ENCODE results near the gene HOXD9. TPM values are rescaled to one million over a fixed set of nuclear protein-coding genes. Genes with fewer than 3 reads are reported as not detected.

The HOXD9 gene
- total RNA-seq, 1 donor from 2014 or later = 6.1 TPM

DNA sequence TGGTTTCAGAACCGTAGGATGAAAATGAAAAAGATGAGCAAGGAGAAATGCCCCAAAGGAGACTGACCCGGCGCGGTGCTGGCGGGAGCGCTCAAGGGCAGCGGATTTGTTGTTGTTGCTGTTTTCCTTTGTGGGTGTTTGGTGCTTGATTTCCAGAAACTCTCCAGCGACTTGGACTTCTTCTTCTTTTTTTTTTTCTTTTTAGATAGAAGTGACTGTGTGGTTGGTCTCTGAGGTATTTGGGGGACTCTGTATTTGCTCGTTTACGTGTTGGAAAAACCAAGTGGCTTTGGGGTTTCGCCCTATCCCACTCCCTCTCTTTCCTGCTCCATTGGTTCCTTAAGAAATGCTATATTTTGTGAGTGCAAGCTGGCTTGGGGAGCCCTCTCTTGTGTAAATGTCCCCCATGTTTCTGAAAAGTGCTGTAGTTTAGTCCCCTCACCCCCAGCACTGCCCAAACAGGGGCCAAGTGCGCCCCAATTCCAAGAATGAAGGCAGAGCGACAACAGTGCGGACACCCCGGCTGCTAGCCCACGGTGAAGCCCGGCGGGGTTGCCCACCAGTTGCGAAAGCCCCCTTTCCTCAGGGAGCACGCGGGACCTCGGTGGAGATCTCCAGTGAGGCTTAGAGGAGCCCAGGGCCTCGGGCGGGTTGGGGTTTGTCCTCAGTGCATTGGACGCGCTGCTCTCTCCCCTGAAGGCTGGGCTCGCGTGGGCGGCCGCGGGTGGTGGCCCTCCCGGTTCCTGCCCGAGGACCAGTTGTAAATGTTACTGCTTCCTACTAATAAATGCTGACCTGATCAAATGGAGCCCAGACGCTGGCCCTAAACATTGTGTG lies 1.8 kb downstream of the HOXD9 start:
- peak; percentile 78 for DNase-seq (ENCODE audit: low spot score)

DNA sequence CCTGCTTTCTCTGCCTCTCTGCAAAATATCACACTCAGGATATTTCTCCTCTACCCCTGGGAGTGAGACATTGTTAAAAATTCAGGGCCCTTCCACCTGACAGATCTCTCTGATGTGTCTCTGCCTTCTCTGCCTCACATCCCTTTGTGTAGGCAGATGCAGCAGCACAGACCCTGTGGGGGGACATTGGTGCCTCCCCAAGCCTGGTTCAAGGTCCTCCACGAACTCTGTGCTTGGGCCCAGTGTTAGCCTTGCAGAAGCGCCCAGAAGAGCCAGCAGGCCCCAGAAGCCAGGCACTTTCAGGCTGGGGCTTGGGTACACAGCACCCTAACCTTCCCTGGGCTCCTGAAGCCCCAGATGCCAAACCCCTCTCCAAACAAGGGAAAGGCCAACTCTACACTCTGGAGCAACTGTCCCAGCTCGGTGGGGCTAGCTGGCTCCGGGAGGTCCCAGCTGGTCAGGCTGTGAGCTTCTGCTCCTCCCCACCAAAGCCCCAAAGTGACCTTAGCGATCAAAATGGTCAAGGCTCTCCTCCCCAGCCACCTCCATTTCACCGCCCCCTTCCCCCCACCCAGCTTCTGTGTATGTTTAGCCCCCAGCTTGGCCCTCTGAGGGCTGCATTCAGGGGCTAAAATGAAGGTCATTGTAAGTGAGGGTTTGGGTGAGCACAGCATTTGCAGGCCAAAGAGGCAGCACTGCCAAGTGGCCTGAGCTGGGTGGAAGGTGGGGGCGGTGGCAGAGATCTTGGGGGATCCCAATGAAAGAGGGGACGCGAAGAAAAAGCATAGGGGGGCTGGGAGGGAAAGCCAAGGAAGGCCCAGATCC lies 2.6 kb downstream of the HOXD9 start:
- DNase-seq (ENCODE audit: low spot score) = peak; percentile 65

DNA sequence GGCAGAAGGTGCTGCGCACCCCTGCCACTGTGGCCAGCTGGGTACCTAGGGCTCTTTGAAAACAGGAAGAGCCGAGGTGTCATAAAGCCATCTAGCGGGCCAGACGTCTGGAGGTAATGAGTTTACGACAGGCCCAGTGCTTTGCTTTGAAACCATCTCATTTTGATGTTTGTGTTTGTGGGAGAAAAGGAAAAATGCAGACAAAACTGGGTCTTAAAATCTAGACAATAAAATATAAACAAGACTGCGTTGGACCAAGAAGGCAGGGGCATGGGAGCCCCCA lies 3.2 kb downstream of the HOXD9 start:
- no peak for DNase-seq (ENCODE audit: low spot score)

DNA sequence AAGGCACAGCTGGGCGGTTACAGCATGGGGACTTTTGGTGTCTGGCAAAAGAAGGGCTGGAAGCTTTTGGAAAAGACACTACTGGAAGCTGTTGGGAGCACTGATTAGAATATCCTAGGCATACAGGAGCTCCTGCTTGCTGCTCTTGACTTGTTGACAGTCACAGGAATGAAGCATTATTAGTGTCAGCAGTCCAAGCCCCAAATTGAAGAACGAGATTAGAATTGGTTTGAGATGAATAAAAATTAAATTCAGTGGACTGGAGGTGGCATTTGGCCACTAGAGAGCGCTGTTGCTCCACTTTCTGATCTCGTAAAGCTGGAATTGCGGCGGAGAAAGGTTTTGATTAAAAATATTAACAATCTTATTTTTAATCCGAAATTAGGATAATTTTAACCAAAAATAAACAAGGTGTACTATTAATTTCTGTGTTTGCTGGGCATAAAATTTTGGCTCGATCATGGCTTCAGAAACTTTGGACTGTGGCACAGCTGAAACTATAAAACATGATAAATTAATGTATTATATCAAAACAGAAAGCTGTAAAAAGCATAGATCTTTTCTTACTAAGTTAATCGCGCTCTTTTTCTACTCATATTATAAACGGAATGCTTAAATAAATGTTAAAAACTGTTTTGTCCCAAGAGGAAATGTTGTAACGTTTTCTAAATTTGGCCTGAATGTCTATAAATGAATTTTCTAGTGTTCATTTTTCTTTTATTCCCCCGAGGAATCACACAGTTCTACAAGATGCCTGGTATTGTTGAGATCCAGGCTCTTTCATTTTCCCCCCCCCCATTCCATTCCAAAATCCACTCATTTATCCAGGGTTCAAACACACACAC lies 4.6 kb downstream of the HOXD9 start:
- DNase-seq (ENCODE audit: low spot score) = no peak

DNA sequence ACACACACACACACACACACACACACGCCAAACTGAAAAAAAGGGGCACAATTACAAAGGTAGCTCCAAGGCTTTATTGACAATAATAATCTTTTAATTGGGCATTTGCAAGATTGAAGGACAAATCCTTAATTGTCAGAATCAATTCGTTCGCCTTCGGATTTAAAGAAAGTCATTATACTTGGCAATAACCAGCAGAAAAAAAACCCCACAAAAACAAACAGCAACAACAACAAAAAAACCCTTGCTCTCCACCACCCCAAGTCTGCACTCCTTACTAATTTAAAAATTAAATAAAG lies 5.2 kb downstream of the HOXD9 start:
- no peak for DNase-seq (ENCODE audit: low spot score)

DNA sequence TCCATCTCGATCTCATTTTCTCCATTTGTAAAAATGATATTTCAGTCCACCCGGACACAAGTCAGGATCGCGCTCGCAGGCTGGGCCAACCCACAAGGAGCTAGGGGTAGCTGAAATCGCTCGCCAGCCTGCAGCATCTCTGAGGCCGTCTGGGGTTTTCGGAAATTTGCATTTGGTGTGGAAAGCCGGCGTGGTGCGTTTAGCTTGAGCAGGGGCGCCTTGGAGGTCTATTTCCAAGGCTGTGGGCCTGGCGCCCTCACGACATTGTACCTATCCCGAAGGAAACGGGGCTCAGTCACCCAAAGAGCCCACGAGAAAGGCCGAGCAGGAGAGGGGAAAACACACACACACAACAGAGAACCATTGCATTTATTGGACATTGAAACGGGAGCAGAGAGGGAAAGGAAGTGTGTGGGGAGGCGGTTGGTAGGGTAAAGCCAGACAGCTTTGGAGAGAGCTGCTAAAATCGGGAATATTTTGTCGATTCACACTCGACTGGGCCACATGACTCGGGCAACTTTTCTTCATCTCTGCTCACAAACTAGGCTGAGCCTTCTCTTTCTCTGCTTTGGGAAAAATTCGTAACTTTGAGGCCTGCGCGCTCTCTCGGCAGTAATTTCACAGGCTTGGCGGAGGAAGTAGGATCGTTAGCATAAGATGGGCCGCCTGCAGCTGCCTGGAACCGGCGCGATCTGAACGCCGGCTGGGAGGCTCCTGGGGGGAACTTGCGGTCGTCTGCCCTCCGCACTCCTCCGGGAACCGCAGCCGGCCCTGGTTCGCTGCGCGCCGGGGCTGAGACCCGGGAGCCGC lies 5.9 kb downstream of the HOXD9 start:
- DNase-seq (ENCODE audit: low spot score) = peak; percentile 88

DNA sequence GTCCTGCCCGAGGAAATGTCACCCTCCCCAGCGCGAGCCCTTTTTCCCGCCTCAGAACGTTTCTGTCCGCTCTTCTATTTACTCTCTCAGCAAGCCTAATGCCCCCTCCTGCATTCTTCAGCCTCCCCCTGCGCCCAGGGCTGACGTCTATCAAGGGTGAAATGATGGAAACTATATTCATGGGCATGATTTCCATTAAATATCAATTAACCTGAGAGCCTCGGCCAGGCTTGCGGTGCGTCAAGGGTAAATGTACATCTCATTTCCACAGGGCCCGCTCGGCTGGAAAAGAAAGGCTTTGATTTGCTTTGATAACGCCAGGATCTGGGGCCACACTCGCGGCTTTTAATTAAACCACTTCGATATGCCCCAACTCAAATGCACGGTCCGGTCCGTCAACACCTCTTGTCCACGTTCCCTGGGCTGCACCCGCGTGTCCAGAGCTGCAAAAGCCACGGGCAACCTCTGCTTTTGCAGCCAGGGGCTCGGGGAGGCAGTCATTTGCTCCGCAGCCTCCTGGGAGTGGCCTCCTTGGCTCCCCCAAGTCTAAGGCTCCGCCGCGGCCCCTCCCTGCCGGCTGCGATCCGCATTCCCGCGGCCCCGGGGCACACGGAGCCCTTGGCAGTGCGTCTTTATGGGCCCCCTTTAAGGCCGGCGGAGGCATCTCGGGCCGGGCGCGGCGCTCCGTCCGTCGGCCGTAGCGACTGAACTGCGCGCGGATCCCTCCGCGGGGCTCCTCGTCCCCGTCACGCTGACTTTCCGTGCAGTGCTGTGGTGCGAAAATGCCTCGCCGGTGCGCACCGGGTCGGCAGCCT lies 6.7 kb downstream of the HOXD9 start, which contains the start of gene HOXD8:
TSS of gene HOXD8 (plus strand) at position 724 of the 815 bp plus-strand sequence. CDS start 662 bp downstream, outside the sequence.
- peak; percentile 91 for DNase-seq (ENCODE audit: low spot score)

DNA sequence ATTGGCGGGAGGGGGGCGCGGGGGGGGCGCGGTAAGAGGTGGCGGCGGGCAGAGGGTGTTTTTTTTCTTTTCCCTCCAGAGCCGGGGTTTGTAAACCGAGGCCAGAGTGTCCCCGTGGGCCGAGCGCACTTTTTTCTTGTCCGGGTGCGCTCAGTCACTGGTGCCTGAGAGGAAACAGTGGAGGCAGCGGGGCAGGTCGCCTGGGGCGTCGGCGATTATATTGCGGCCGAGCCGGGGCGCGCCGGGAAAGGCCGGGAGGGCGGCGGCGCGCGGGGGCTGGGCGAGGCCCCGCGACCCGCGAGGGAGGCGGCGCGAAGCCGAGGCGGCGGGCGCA lies 7.3 kb downstream of the HOXD9 start:
- DNase-seq (ENCODE audit: low spot score) = peak; percentile 89

DNA sequence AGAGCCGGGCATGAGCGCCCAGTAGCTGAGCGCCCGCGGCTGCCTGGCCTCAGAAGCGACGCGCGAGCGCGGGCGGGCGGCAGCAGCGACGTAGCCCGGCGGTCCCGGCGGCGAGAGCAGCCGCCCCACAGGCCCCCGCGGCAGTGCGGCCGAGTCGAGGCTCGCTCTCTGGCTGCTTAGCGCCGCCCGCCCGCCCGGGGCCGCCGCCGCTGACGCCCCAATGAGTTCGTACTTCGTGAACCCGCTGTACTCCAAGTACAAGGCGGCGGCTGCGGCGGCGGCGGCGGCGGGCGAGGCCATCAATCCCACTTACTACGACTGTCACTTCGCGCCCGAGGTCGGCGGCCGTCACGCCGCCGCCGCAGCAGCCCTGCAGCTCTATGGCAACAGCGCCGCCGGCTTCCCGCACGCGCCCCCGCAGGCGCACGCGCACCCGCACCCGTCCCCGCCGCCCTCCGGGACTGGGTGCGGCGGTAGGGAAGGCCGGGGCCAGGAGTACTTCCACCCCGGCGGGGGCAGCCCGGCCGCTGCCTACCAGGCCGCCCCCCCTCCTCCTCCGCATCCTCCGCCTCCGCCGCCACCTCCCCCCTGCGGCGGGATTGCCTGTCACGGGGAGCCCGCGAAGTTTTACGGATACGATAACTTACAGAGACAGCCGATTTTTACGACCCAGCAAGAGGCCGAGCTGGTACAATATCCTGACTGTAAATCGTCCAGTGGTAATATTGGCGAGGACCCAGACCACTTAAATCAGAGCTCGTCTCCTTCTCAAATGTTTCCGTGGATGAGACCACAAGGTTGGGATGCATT lies 7.8 kb downstream of the HOXD9 start:
- DNase-seq (ENCODE audit: low spot score) = peak; percentile 90

DNA sequence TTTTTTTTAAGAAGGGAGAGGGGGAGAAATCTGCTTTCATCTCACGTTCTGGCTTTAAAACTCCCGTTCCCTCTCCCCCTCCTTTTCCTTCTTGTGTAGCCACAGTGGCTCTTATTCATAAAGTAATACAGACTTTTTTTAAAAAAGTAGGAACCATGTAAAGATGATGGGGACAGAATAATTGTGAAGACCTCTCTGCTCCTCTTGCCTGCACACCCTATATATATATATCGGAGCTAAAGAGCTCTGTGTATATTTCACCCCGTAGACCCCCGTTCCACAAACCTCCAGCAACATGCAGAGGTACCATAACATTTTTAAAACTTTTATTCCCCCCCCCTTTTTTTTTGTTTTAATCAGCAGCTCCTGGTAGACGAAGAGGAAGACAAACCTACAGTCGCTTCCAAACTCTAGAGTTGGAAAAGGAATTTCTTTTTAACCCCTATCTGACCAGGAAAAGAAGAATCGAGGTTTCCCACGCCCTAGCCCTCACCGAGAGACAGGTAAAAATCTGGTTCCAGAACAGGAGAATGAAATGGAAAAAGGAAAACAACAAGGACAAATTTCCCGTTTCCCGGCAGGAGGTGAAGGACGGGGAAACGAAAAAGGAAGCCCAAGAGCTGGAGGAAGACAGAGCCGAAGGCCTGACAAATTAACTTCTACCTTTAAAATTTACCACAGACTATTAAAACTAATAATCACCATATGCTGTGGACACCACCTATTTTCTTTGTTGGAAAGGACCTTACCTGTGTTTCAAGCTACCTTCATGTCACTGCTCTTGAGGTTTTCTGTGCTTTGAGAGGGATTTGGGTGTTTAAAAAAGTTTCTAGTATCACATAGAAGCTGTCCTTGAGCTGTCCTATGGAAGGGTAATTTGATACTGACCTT lies 8.7 kb downstream of the HOXD9 start:
- DNase-seq (ENCODE audit: low spot score) = no peak

DNA sequence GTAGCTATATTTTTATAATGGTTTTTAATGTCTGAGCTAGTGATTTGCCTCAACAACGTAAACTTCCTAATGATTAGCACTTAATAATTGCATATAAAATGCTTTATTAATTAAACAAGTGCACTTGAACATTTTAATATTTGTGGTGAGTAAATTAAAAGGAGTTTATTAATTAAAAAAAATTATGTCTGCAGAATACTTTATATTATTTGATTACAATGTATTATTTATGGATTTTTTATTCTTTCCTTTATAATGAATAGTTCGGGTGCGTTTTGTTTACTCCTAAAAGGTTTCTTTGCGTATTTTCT lies 9.3 kb downstream of the HOXD9 start:
- no peak for DNase-seq (ENCODE audit: low spot score)

DNA sequence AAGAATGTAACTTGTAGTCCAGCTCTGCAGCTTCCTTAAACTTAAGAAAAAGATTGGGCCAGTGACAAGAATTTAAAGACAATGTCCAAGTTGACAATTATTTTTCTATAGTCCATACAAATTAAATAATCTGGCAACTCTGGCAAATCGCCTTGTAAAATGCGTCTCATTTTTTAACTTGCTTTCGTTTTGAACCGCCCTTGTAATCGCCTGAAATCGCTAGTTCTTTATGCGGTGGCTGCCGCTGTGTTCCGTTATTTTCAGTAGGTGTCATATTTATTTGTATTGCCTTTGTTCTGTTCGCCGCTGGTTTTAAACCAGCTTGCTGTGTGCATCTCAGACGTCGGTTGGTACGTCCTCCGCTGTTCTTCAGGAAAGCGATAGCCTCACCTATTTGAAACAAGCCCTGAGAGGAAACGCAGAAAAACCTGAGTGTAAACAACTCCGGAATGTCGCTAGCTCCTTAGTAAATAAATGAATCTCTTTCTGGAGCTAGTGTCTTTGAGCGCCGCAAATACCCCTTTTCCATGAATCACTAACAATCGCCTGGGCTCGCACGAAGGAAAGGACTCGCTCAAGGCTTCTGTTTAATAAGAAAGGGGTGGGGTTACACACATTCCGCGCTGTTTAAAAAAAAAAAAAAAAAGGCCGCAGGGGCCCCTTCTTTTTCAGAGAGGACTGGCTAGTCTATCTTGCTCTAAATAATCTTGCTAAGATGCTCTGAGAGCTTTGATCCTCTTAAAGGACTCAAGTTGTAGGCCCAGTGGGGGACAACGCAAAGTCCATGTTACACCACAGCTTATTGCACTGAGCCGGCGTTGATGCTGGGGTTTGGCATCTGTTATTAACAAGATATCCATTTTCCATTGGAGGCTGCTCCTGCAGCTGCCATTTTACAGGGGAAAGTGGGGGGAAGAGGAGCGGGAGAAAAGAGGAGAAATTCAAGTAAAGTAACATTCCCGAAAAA lies 10.0 kb downstream of the HOXD9 start:
- DNase-seq (ENCODE audit: low spot score) = peak; percentile 73

DNA sequence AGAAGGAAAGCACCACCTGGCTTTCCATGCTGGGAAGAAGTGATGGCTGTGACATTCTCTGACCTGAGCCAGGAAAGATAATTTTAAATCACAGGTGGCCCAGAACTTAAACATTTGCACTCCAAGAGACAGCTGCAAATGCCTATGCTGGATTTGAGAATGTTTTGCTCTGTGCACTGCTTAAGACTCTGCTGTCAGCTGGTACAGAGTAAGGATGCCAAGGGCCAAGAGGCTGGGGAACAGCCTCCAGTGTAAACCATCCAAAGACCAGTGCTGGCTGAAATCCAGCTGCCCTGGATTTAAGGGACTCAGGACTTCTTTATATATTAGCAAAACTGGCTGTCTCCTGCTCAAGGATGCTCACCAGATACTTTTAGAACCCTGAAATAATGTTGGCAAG lies 10.9 kb downstream of the HOXD9 start:
- no peak for DNase-seq (ENCODE audit: low spot score)

DNA sequence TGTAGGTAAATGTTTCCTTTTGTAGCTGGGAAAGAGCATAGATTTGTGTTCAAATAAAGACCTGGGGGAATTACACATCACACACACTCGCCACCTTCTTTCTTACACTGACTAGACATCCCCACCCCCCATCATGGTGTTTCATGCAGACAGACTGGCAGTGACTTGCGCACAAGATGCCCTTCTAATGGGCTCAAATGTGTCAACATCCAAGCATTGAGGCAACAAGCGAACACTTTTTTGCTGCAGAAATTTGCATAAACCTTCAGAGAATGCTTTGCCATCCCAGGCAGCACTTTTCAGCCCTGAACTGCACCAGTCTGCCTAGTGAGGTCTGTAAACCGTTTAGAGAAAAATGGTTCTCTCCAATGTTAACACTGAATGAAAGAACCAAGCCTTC lies 11.5 kb downstream of the HOXD9 start:
- DNase-seq (ENCODE audit: low spot score) = no peak

DNA sequence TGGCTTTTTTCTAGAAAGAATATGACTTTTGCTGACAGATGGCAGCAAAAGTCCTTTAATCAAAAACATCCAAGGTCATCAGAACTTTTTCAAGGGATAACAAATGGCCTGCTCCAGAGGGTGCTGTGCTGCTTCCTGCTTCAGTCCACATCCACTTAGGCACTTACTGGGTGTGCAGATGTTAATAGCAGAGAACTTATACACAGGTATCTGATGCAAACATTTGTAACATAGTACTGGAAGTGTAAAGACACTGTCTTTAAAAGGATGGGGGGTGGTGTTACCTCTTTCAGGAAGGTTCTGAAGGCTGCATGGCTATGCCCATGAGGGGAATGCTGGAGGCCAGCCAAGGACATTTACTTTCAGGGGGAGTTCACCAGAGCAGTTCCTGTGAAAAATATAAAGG lies 12.5 kb downstream of the HOXD9 start:
- no peak for DNase-seq (ENCODE audit: low spot score)

DNA sequence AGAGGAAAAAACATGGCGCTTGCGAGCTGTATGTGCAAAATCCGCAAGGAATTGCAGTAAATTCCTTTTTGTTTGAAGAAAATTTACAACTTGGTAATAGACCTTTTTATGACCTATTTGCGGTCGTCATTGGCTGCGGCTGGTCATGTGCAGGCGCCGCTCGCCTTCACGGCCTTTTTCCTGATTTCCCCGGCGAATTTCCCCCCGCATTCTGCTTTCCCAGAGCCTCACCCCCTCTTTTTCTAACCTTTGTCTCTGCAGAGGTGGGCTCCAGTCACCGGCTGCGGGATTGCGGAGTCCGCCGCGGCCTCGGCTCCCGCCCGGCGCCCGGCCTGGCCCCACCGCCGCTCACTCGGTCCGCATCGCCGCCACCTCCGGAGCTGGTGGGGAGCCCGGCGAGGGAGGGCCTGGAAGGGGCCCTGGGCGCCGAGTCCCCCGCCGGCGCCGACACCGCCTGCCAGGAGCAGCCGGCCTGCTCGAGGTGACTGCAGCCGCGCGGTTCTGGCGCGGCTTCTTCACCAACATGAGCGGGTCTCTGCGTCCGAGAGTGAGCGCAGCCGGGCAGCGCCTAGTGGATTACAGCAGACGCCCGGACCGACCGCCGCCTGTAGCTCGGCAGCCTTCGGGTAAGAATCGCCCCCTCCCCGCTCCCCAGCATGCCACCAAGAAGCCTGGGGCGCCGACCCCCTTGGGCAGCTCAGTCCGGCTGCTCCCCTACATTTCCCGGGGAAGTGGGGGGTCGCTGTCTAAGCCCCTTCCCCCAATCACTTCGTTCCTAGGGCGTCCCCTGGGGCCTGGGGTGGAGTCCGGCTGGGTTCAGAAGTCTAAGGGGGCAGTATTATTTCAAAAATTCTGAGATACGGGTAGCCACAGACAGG lies 14.1 kb downstream of the HOXD9 start:
- peak; percentile 89 for DNase-seq (ENCODE audit: low spot score)

Measured in mesenteric fat pad (tissue), 1 donor.